Prostate gland (tissue), 2 donors: ENCODE measurements around the gene RAET1E. TPM values are rescaled to one million over a fixed set of nuclear protein-coding genes. Genes with fewer than 3 reads are reported as not detected.

ENCODE experiments used
- DNase-seq: peaks from one replicate; pipeline ENCODE4 v3.0.0-alpha.2; 2019; ENCODE audit warnings: low spot score
- H3K27ac ChIP-seq, 2 donors: fragments of 200-600 bp; sonication (generic); 2 replicates each; pipeline ENCODE4 v1.5.1; 2017 to 2019
- H3K27me3 ChIP-seq: fragments of 200-600 bp; sonication (generic); replicated peaks from 2 replicates; pipeline ENCODE4 v1.5.1; 2019; ENCODE audit not compliant: insufficient read depth
- H3K36me3 ChIP-seq, 2 donors: fragments of 200-600 bp; sonication (generic); 1 replicate in 1 of 2; 2 replicates in 1 of 2; pipeline versions ENCODE4 v1.5.1 to v1.8.1; 2017 to 2019
- H3K4me1 ChIP-seq: fragments of 200-600 bp; sonication (generic); replicated peaks from 2 replicates; pipeline ENCODE4 v1.5.1; 2019
- H3K4me3 ChIP-seq, 2 donors: fragments of 200-600 bp; sonication (generic); 2 replicates each; pipeline ENCODE4 v1.5.1; 2017 to 2019
- H3K9me3 ChIP-seq: fragments of 200-600 bp; sonication (generic); 2 replicates; pipeline ENCODE4 v1.5.1; 2017
- POLR2A ChIP-seq: fragments of 450-650 bp; IDR thresholded peaks from one replicate; pipeline ENCODE4 v1.6.1; 2016; ENCODE audit warnings: antibody characterized with exemption, mild to moderate bottlenecking
- POLR2AphosphoS5 ChIP-seq: sonication (generic); formaldehyde crosslinking; IDR thresholded peaks from one replicate; pipeline ENCODE4 v1.6.1; 2017; ENCODE audit warnings: antibody characterized with exemption
- WGBS: methylation state at CpG from one replicate; pipeline ENCODE4 v1.1.5; 2018; 5-methylcytosine and 5-hydroxymethylcytosine counted together
- intact Hi-C: fragments of 100-400 bp; cut with DNase I; formaldehyde crosslinking; loops from one replicate; pipeline ENCODE4 v1.14.2; 2022
- total RNA-seq, 2 donors: library from RNA; depleted of rRNA; stranded (reverse); fragments of >200 nt; gene quantifications; one replicate each; pipeline ENCODE4 v1.1.0, GENCODE V29; 2016
- TF ChIP-seq, protein P1 (sequence below), 4 experiments: fragments of 200-600 bp in 2 of 4; fragments of 450-650 bp in 2 of 4; sonication (generic) in 2 of 4; IDR thresholded peaks; 1 replicate in 3 of 4; 2 replicates in 1 of 4; pipeline ENCODE4 v1.5.1; 2016 to 2019; ENCODE audit warnings: antibody characterized with exemption in 4 of 4, mild to moderate bottlenecking in 2 of 4, moderate library complexity in 2 of 4

Gene RAET1E
- total RNA-seq, 2 donors from 2014 or later = 0.23 to 0.77 TPM

GRCh38 chr6:149888659-149889058 is 9.3 kb downstream of the RAET1E start:
- 55% methylated on average over 1 of the region's 1 CpG for WGBS

GRCh38 chr6:149888093-149888492 is 9.8 kb downstream of the RAET1E start:
- no peak overlapping the region for H3K4me3 ChIP-seq
- H3K27ac ChIP-seq = no peak overlapping the region
- 78% methylated on average over 9 of the region's 9 CpGs for WGBS
- no peaks in the 10 kb centered on the region for H3K9me3 ChIP-seq
- intact Hi-C loops = no loop called here
- H3K4me1 ChIP-seq = no peaks in the 10 kb centered on the region
- TF ChIP-seq, protein P1, sequence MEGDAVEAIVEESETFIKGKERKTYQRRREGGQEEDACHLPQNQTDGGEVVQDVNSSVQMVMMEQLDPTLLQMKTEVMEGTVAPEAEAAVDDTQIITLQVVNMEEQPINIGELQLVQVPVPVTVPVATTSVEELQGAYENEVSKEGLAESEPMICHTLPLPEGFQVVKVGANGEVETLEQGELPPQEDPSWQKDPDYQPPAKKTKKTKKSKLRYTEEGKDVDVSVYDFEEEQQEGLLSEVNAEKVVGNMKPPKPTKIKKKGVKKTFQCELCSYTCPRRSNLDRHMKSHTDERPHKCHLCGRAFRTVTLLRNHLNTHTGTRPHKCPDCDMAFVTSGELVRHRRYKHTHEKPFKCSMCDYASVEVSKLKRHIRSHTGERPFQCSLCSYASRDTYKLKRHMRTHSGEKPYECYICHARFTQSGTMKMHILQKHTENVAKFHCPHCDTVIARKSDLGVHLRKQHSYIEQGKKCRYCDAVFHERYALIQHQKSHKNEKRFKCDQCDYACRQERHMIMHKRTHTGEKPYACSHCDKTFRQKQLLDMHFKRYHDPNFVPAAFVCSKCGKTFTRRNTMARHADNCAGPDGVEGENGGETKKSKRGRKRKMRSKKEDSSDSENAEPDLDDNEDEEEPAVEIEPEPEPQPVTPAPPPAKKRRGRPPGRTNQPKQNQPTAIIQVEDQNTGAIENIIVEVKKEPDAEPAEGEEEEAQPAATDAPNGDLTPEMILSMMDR (IDR thresholded peaks at IDR 0.05) = no peak
- TF ChIP-seq POLR2AphosphoS5 (no peak), POLR2A (no peak)
- no peaks in the 10 kb centered on the region for H3K27me3 ChIP-seq
- H3K36me3 ChIP-seq = no peaks in the 10 kb centered on the region
- no peak for DNase-seq

More at GRCh38 chr6:149888659-149889058, 9.3 kb downstream of the RAET1E start:
- Histone ChIP-seq H3K4me1 (no peaks in the 10 kb centered on the region), H3K27ac (no peak overlapping the region), H3K9me3 (no peaks in the 10 kb centered on the region), H3K4me3 (no peak overlapping the region), H3K36me3 (no peaks in the 10 kb centered on the region), H3K27me3 (no peaks in the 10 kb centered on the region)
- intact Hi-C loops = no loop called here
- TF ChIP-seq, protein P1 (IDR thresholded peaks at IDR 0.05) = no peak
- no peak for TF ChIP-seq POLR2A
- no peak for TF ChIP-seq POLR2AphosphoS5
- no peak for DNase-seq

DNA sequence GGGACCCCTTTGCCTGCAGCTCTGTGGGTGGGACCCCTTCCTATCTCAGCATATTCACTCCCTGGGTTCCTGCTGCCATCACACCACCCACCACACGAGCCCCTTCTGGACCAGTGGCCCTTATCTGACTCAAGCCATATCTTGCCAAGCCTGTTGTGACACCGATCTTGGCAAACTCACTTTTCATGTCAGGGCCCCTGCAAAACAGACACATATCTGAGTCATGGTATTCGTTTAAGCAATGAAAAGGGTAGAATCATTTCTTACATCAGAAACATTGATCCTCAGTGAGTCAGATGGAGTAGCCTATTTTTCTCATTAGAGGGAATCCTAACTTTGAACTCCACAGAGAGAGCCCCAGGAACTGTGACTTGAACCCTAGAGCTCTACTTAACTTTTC is 10.6 kb downstream of the RAET1E start:
- intact Hi-C loops = no loop called here
- H3K27me3 ChIP-seq = no peaks in the 10 kb centered on the region
- TF ChIP-seq, protein P1 (IDR thresholded peaks at IDR 0.05) = no peak
- no peak for TF ChIP-seq POLR2AphosphoS5
- TF ChIP-seq POLR2A = no peak
- H3K4me1 ChIP-seq = no peaks in the 10 kb centered on the region
- H3K9me3 ChIP-seq = no peaks in the 10 kb centered on the region
- no peaks in the 10 kb centered on the region for H3K36me3 ChIP-seq
- WGBS = 80% methylated on average over 3 of the region's 3 CpGs
- H3K27ac ChIP-seq = no peak overlapping the region
- DNase-seq = no peak
- H3K4me3 ChIP-seq = no peak overlapping the region

GRCh38 chr6:149885888-149886287 is 12.0 kb downstream of the RAET1E start:
- H3K4me1 ChIP-seq = no peaks in the 10 kb centered on the region
- H3K4me3 ChIP-seq = no peak overlapping the region
- no peaks in the 10 kb centered on the region for H3K36me3 ChIP-seq
- no peak for DNase-seq
- 80% methylated on average over 3 of the region's 3 CpGs for WGBS
- H3K9me3 ChIP-seq = no peaks in the 10 kb centered on the region
- no peaks in the 10 kb centered on the region for H3K27me3 ChIP-seq
- TF ChIP-seq POLR2AphosphoS5 = no peak
- TF ChIP-seq POLR2A = no peak
- TF ChIP-seq, protein P1 (IDR thresholded peaks at IDR 0.05) = no peak
- intact Hi-C loops = no loop called here
- no peak overlapping the region for H3K27ac ChIP-seq

GRCh38 chr6:149884617-149885016 is 13.3 kb downstream of the RAET1E start:
- no peaks in the 10 kb centered on the region for H3K9me3 ChIP-seq
- 71% methylated on average over 7 of the region's 7 CpGs for WGBS
- no peak overlapping the region for H3K27ac ChIP-seq
- intact Hi-C loops = no loop called here
- no peaks in the 10 kb centered on the region for H3K36me3 ChIP-seq
- no peak overlapping the region for H3K4me3 ChIP-seq
- no peak for DNase-seq
- H3K27me3 ChIP-seq = no peaks in the 10 kb centered on the region
- no peaks in the 10 kb centered on the region for H3K4me1 ChIP-seq
- TF ChIP-seq POLR2AphosphoS5 (no peak), POLR2A (no peak)
- TF ChIP-seq, protein P1 (IDR thresholded peaks at IDR 0.05) = no peak
